GM23338 (cell line): ENCODE measurements around the gene NPM1. TPM values are rescaled to one million over a fixed set of nuclear protein-coding genes. Genes with fewer than 3 reads are reported as not detected.

Source experiments
- ATAC-seq: fragments of 200-7000 bp; cut with Tn5 transposase; 3 replicates; pipeline ENCODE4 v1.9.1; 2020
- DNase-seq: peaks from one replicate; pipeline ENCODE4 v3.0.0-alpha.2; 2015; ENCODE audit warnings: low spot score
- H2AFZ ChIP-seq: fragments of 200-600 bp; sonication (generic); 2 replicates; pipeline ENCODE4 v1.8.0; 2016; ENCODE audit warnings: antibody characterized with exemption, mild to moderate bottlenecking, moderate library complexity
- H3F3A ChIP-seq: fragments of 200-600 bp; sonication (generic); replicated peaks from 2 replicates; pipeline ENCODE4 v1.8.0; 2017; ENCODE audit warnings: antibody characterized with exemption, mixed run types, low read depth
- H3K27ac ChIP-seq: fragments of 200-600 bp; sonication (generic); 2 replicates; pipeline ENCODE4 v1.6.1; 2016; ENCODE audit warnings: low read depth
- H3K27me3 ChIP-seq: fragments of 200-600 bp; sonication (generic); 2 replicates; pipeline ENCODE4 v1.8.0; 2016; ENCODE audit warnings: mild to moderate bottlenecking, mixed run types, moderate library complexity; ENCODE audit not compliant: insufficient read depth
- H3K36me3 ChIP-seq: fragments of 200-600 bp; sonication (generic); 2 replicates; pipeline ENCODE4 v1.8.0; 2016; ENCODE audit warnings: mild to moderate bottlenecking; ENCODE audit not compliant: insufficient read depth
- H3K4me1 ChIP-seq: fragments of 200-600 bp; sonication (generic); 2 replicates; pipeline ENCODE4 v1.8.0; 2016; ENCODE audit warnings: mild to moderate bottlenecking, moderate library complexity; ENCODE audit not compliant: insufficient read depth
- H3K4me2 ChIP-seq: fragments of 200-600 bp; sonication (generic); 2 replicates; pipeline ENCODE4 v1.7.1; 2017; ENCODE audit warnings: mixed run types
- H3K4me3 ChIP-seq: fragments of 200-600 bp; sonication (generic); 2 replicates; pipeline ENCODE4 v1.6.1; 2016; ENCODE audit warnings: mixed run types
- H3K79me2 ChIP-seq: fragments of 200-600 bp; sonication (generic); replicated peaks from 2 replicates; pipeline ENCODE4 v1.8.0; 2017; ENCODE audit warnings: mild to moderate bottlenecking; ENCODE audit not compliant: insufficient read depth
- H3K9me2 ChIP-seq: fragments of 200-600 bp; sonication (generic); 2 replicates; pipeline ENCODE4 v1.8.0; 2017; ENCODE audit not compliant: insufficient read depth
- H4K20me1 ChIP-seq: fragments of 200-600 bp; sonication (generic); replicated peaks from 2 replicates; pipeline ENCODE4 v1.8.0; 2017; ENCODE audit warnings: mild to moderate bottlenecking; ENCODE audit not compliant: insufficient read depth
- H3K27ac Mint-ChIP-seq: 2 replicates; pipeline ENCODE4 v1.8.0; 2020; ENCODE audit warnings: inconsistent platforms, mild to moderate bottlenecking, moderate library complexity, mixed read lengths
- H3K27me3 Mint-ChIP-seq: 3 replicates; pipeline ENCODE4 v1.8.0; 2022; ENCODE audit warnings: low read depth, mild to moderate bottlenecking, moderate library complexity, mixed read lengths, inconsistent platforms; ENCODE audit not compliant: insufficient read depth, poor library complexity
- H3K36me3 Mint-ChIP-seq: 3 replicates; pipeline ENCODE4 v1.8.0; 2021; ENCODE audit warnings: low read depth, mild to moderate bottlenecking, inconsistent platforms, moderate library complexity, mixed read lengths
- H3K4me1 Mint-ChIP-seq: 3 replicates; pipeline ENCODE4 v1.8.0; 2020; ENCODE audit warnings: mild to moderate bottlenecking, inconsistent platforms, mixed read lengths
- H3K4me3 Mint-ChIP-seq: 3 replicates; pipeline ENCODE4 v1.8.0; 2021; ENCODE audit warnings: moderate library complexity, mild to moderate bottlenecking, inconsistent platforms, mixed read lengths
- H3K9me3 Mint-ChIP-seq: 3 replicates; pipeline ENCODE4 v1.8.0; 2020; ENCODE audit warnings: moderate library complexity, mild to moderate bottlenecking, inconsistent platforms, mixed read lengths
- CREB1 ChIP-seq: fragments of 250-450 bp; sonication (Bioruptor Pico); IDR thresholded peaks from 2 replicates; pipeline ENCODE4 v1.5.0; 2020; ENCODE audit warnings: low read depth, mild to moderate bottlenecking, moderate library complexity
- CTCF ChIP-seq, 2 experiments: fragments of 200-600 bp in 1 of 2; sonication (generic) in 1 of 2; conservative IDR thresholded peaks; 2 replicates each; pipeline versions ENCODE4 v1.5.1 to v1.6.1; 2016 to 2017; ENCODE audit warnings: antibody characterized with exemption in 2 of 2, low read depth in 2 of 2, mild to moderate bottlenecking in 2 of 2, moderate library complexity in 1 of 2
- EZH2 ChIP-seq: fragments of 200-600 bp; sonication (generic); IDR thresholded peaks from one replicate; pipeline ENCODE4 v1.8.0; 2017; ENCODE audit warnings: antibody characterized with exemption, mild to moderate bottlenecking, low read depth; ENCODE audit not compliant: unreplicated experiment
- EZH2phosphoT487 ChIP-seq: fragments of 200-600 bp; sonication (generic); IDR thresholded peaks from one replicate; pipeline ENCODE4 v1.8.1; 2018; ENCODE audit warnings: antibody characterized with exemption; ENCODE audit not compliant: unreplicated experiment
- JUNB ChIP-seq: IDR thresholded peaks from one replicate; pipeline ENCODE4 v1.6.1; 2016; ENCODE audit warnings: antibody characterized with exemption; ENCODE audit not compliant: unreplicated experiment
- NANOG ChIP-seq: IDR thresholded peaks from 2 replicates; pipeline ENCODE4 v1.6.1; 2016; ENCODE audit warnings: antibody characterized with exemption, borderline replicate concordance
- POLR2AphosphoS5 ChIP-seq: IDR thresholded peaks from 2 replicates; pipeline ENCODE4 v1.6.1; 2016; ENCODE audit warnings: antibody characterized with exemption, low read depth
- STAT1 ChIP-seq: IDR thresholded peaks from one replicate; pipeline ENCODE4 v1.6.1; 2016; ENCODE audit warnings: antibody characterized with exemption; ENCODE audit not compliant: unreplicated experiment
- ZNF114 ChIP-seq: fragments of 250-450 bp; sonication (Bioruptor Pico); IDR thresholded peaks from 2 replicates; pipeline ENCODE4 v1.5.0; 2020; ENCODE audit warnings: mild to moderate bottlenecking, moderate library complexity
- polyA plus RNA-seq: library from polyadenylated mRNA; unstranded; fragments of >200 nt; fragmentation: Nextera tagmentation; extraction: Ambion mirVana; gene quantifications from 2 replicates; pipeline ENCODE4 v1.2.1, GENCODE V29; 2016
- total RNA-seq: library from RNA; depleted of rRNA; stranded (reverse); fragments of >200 nt; shearing (Covaris generic); gene quantifications from 2 replicates; pipeline ENCODE4 v1.2.3, GENCODE V29; 2014
- TF ChIP-seq, protein P1 (sequence below): fragments of 250-450 bp; sonication (Bioruptor Pico); IDR thresholded peaks from 2 replicates; pipeline ENCODE4 v1.5.0; 2020; ENCODE audit warnings: mild to moderate bottlenecking, moderate library complexity
- TF ChIP-seq, protein P2 (sequence below): IDR thresholded peaks from one replicate; pipeline ENCODE4 v1.6.1; 2018; ENCODE audit warnings: antibody characterized with exemption; ENCODE audit not compliant: unreplicated experiment
- TF ChIP-seq, protein P3 (sequence below): IDR thresholded peaks from 2 replicates; pipeline ENCODE4 v1.6.1; 2016; ENCODE audit warnings: antibody characterized with exemption

Gene NPM1
- total and polyA plus RNA-seq, 2 experiments from 2014 or later: 3,739 to 5,242 TPM

DNA sequence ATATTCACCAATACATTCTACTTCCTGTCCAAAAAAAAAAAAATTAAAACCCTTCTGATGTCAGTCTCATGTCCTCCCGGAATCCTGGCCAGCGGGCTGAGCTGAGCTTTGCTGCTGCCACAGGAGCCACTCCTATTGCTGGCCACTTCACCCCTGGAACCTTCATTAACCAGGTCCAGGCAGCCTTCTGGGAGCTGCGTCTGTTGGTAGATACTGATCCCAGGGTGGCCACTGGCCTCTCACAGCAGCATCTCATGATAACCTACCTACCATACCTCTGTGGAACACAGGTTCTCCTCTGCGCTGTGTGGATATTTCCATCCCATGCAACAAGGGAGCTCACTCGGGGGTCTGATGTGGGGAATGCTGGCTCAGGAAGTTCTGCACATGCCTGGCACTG, 21.0 kb upstream of the NPM1 start (continued):
- TF ChIP-seq, protein P1, sequence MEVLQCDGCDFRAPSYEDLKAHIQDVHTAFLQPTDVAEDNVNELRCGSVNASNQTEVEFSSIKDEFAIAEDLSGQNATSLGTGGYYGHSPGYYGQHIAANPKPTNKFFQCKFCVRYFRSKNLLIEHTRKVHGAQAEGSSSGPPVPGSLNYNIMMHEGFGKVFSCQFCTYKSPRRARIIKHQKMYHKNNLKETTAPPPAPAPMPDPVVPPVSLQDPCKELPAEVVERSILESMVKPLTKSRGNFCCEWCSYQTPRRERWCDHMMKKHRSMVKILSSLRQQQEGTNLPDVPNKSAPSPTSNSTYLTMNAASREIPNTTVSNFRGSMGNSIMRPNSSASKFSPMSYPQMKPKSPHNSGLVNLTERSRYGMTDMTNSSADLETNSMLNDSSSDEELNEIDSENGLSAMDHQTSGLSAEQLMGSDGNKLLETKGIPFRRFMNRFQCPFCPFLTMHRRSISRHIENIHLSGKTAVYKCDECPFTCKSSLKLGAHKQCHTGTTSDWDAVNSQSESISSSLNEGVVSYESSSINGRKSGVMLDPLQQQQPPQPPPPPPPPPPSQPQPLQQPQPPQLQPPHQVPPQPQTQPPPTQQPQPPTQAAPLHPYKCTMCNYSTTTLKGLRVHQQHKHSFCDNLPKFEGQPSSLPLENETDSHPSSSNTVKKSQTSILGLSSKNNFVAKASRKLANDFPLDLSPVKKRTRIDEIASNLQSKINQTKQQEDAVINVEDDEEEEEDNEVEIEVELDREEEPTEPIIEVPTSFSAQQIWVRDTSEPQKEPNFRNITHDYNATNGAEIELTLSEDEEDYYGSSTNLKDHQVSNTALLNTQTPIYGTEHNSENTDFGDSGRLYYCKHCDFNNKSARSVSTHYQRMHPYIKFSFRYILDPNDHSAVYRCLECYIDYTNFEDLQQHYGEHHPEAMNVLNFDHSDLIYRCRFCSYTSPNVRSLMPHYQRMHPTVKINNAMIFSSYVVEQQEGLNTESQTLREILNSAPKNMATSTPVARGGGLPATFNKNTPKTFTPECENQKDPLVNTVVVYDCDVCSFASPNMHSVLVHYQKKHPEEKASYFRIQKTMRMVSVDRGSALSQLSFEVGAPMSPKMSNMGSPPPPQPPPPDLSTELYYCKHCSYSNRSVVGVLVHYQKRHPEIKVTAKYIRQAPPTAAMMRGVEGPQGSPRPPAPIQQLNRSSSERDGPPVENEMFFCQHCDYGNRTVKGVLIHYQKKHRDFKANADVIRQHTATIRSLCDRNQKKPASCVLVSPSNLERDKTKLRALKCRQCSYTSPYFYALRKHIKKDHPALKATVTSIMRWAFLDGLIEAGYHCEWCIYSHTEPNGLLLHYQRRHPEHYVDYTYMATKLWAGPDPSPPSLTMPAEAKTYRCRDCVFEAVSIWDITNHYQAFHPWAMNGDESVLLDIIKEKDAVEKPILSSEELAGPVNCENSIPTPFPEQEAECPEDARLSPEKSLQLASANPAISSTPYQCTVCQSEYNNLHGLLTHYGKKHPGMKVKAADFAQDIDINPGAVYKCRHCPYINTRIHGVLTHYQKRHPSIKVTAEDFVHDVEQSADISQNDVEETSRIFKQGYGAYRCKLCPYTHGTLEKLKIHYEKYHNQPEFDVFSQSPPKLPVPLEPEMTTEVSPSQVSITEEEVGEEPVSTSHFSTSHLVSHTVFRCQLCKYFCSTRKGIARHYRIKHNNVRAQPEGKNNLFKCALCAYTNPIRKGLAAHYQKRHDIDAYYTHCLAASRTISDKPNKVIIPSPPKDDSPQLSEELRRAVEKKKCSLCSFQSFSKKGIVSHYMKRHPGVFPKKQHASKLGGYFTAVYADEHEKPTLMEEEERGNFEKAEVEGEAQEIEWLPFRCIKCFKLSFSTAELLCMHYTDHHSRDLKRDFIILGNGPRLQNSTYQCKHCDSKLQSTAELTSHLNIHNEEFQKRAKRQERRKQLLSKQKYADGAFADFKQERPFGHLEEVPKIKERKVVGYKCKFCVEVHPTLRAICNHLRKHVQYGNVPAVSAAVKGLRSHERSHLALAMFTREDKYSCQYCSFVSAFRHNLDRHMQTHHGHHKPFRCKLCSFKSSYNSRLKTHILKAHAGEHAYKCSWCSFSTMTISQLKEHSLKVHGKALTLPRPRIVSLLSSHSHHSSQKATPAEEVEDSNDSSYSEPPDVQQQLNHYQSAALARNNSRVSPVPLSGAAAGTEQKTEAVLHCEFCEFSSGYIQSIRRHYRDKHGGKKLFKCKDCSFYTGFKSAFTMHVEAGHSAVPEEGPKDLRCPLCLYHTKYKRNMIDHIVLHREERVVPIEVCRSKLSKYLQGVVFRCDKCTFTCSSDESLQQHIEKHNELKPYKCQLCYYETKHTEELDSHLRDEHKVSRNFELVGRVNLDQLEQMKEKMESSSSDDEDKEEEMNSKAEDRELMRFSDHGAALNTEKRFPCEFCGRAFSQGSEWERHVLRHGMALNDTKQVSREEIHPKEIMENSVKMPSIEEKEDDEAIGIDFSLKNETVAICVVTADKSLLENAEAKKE: no peak
- TF ChIP-seq CREB1: no peak
- TF ChIP-seq EZH2: no peak

GRCh38 chr5:171367424-171368370, 20.0 kb upstream of the NPM1 start:
- no peak for DNase-seq
- H3K27me3 Mint-ChIP-seq: peaks cover 8% of the 10 kb centered on the region
- no peaks in the 10 kb centered on the region for H3K79me2 ChIP-seq
- no peak overlapping the region for H3K4me2 ChIP-seq
- H3K4me1 Mint-ChIP-seq: no peaks in the 10 kb centered on the region
- H3K4me1 ChIP-seq: no peaks in the 10 kb centered on the region
- no peaks in the 10 kb centered on the region for H3K9me2 ChIP-seq
- H3K36me3 ChIP-seq: no peaks in the 10 kb centered on the region
- H3K27ac Mint-ChIP-seq: no peak overlapping the region
- no peaks in the 10 kb centered on the region for H3F3A ChIP-seq
- no peak overlapping the region for H2AFZ ChIP-seq
- ATAC-seq: no peak
- H3K4me3 ChIP-seq: no peak overlapping the region
- no peaks in the 10 kb centered on the region for H3K9me3 Mint-ChIP-seq
- H3K27ac ChIP-seq: no peak overlapping the region
- no peaks in the 10 kb centered on the region for H3K36me3 Mint-ChIP-seq
- no peak overlapping the region for H3K4me3 Mint-ChIP-seq
- no peaks in the 10 kb centered on the region for H4K20me1 ChIP-seq
- H3K27me3 ChIP-seq: no peaks in the 10 kb centered on the region
- TF ChIP-seq, protein P2, sequence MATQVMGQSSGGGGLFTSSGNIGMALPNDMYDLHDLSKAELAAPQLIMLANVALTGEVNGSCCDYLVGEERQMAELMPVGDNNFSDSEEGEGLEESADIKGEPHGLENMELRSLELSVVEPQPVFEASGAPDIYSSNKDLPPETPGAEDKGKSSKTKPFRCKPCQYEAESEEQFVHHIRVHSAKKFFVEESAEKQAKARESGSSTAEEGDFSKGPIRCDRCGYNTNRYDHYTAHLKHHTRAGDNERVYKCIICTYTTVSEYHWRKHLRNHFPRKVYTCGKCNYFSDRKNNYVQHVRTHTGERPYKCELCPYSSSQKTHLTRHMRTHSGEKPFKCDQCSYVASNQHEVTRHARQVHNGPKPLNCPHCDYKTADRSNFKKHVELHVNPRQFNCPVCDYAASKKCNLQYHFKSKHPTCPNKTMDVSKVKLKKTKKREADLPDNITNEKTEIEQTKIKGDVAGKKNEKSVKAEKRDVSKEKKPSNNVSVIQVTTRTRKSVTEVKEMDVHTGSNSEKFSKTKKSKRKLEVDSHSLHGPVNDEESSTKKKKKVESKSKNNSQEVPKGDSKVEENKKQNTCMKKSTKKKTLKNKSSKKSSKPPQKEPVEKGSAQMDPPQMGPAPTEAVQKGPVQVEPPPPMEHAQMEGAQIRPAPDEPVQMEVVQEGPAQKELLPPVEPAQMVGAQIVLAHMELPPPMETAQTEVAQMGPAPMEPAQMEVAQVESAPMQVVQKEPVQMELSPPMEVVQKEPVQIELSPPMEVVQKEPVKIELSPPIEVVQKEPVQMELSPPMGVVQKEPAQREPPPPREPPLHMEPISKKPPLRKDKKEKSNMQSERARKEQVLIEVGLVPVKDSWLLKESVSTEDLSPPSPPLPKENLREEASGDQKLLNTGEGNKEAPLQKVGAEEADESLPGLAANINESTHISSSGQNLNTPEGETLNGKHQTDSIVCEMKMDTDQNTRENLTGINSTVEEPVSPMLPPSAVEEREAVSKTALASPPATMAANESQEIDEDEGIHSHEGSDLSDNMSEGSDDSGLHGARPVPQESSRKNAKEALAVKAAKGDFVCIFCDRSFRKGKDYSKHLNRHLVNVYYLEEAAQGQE: no peak
- no peak for TF ChIP-seq ZNF114 (CRISPR knock-in tag)
- no peak for TF ChIP-seq EZH2
- TF ChIP-seq, protein P3, sequence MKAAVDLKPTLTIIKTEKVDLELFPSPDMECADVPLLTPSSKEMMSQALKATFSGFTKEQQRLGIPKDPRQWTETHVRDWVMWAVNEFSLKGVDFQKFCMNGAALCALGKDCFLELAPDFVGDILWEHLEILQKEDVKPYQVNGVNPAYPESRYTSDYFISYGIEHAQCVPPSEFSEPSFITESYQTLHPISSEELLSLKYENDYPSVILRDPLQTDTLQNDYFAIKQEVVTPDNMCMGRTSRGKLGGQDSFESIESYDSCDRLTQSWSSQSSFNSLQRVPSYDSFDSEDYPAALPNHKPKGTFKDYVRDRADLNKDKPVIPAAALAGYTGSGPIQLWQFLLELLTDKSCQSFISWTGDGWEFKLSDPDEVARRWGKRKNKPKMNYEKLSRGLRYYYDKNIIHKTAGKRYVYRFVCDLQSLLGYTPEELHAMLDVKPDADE: no peak
- no peak for TF ChIP-seq STAT1
- TF ChIP-seq NANOG: no peak
- no peak for TF ChIP-seq CTCF (conservative IDR thresholded peaks at IDR 0.05; ENCODE audit: low read depth in 2 of 2)
- no peak for TF ChIP-seq JUNB
- TF ChIP-seq EZH2phosphoT487: no peak
- no peak for TF ChIP-seq POLR2AphosphoS5
